Right lung (tissue), 5 donors: ENCODE measurements around the gene DAND5. TPM values are rescaled to one million over a fixed set of nuclear protein-coding genes. Genes with fewer than 3 reads are reported as not detected.

Experiments used
- DNase-seq, 2 donors: peaks; one replicate each; pipeline ENCODE4 v3.0.0-alpha.2; 2013
- polyA plus RNA-seq, 5 donors: library from polyadenylated mRNA; unstranded; fragments of 120-200 nt; gene quantifications; one replicate each; pipeline versions ENCODE4 v1.2.1 to v1.2.3, GENCODE V29; 2013; ENCODE audit warnings: inconsistent platforms in 1 of 5, low replicate concordance in 1 of 5; ENCODE audit not compliant: insufficient read length in 5 of 5, insufficient read depth in 1 of 5

DAND5 gene
- polyA plus RNA-seq, 5 donors: 0.21 to 0.57 (median 0.26) TPM

DNA sequence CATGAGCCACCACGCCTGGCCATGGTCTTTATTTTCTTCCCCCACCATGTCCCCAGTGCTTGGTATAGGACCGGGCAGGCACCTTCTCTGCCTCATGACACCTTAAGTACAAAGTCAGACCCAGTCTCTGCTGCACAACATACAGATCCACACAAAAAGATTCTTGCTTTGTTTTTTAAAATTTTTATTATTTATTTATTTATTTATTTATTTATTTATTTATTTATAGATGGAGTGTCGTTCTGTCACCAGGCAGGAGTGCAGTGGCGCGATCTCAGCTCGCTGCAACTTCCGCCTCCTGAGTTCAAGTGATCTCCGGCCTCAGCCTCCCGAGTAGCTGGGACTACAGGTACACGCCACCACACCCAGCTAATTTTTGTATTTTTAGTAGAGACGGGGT is 23.4 kb downstream of the DAND5 start:
- no peak for DNase-seq

DNA sequence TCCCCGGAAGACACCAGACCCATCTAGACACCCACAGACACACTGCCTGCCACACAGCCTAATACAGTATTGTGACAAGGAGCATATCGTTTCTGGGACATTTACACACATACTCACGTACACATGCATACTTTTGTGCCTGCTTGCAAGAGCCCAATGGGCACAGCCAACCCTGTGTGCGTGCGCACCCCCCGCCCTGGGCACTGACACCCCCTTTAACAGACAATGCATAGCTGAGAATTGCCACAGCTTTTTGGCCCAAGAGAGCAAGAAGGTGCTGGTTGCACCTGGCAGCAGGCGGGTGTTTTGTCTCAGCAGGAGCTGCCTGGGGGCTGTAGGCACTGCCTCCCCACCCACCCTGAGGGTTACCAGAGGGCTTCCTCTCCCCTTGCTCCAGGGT is 24.2 kb downstream of the DAND5 start:
- DNase-seq: no peak

DNA sequence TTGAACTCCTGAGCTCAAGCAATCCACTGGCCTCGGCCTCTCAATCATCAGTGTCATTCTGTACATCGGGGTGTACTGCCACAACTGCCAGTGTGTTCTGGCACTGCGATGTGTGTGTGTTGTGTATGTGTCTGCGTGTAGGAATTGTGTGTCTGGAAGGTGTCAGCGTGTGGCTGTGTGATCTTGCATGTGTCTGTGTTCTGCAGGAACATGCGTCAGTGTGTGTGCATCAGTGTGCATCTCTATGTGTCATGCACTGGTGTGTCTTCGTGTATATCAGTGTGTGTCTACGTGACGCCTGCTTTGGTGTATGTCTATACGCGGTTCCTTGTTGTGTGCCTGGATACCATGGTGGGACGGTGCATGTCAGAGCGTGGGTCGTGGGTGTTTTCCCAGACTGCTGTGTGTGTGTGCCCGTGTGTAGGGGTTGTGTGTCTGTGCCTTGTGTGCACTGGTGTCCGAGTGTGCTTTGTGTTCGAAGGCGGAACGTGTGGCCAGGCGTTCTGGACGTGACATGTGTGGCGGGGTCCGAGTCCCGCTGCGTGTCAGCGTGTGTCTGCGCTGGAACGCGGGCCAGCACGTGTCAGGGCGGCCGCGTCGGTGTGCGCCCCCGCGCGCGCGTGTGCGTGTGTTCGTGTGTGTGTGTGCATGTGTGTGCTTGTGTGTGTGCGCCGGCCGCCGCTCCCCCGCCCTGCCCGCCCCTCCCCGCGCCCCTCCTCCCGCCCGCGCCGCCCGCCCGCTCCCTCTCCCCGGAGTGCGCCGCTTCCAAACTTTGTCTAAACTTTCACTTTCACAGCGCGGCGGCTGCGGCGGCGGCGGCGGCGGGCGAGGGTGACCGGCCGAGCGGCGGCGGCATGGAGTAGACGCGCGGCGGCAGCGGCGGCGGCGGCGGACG is 25.6 kb downstream of the DAND5 start, which contains the start of gene NFIX:
Gene NFIX (plus strand): TSS at position 775 of the 895 bp plus-strand sequence. CDS start 363 bp downstream, outside the sequence.
- DNase-seq: peak in 1 of 2 donors; percentile 55

DNA sequence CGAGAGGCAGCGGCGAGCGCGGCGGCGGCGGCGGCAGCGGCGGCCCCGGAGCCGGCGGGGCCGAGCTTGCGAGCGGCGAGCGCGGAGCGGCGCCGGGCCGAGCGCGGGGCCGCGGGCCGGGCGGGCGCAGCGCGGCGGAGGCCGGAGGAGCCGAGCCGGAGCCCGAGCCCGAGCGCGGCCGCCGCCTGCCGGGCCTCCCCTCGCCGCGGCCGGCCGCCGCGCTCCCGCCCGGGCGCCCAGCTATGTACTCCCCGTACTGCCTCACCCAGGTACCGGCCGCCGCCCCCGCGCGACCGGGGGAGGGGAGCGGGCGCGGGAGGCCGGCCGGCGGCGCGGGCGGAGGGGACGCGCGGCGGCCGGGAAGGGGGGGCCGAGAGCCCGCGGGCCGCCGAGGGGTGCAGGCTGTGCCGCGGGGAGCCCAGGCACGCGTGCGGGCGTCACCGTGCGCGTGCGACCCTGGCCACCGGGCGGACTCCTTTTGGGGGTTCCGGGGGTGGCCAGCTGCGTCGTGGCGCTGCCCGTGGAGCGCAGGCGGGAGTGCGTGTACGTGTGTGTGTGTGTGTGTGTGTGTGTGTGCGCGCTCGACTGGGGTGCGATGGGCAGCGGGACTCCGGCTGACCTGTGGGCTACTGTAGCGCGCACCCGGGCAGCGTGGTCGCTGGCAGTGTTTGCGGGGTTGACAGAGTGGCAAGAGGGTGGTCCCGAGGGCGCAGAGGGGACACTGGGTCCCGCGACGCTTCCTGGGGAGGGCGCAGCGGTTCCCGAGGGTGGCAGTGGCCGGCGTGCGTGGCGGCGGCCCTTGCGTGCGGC is 26.4 kb downstream of the DAND5 start:
- peak in 1 of 2 donors; percentile 57 for DNase-seq

DNA sequence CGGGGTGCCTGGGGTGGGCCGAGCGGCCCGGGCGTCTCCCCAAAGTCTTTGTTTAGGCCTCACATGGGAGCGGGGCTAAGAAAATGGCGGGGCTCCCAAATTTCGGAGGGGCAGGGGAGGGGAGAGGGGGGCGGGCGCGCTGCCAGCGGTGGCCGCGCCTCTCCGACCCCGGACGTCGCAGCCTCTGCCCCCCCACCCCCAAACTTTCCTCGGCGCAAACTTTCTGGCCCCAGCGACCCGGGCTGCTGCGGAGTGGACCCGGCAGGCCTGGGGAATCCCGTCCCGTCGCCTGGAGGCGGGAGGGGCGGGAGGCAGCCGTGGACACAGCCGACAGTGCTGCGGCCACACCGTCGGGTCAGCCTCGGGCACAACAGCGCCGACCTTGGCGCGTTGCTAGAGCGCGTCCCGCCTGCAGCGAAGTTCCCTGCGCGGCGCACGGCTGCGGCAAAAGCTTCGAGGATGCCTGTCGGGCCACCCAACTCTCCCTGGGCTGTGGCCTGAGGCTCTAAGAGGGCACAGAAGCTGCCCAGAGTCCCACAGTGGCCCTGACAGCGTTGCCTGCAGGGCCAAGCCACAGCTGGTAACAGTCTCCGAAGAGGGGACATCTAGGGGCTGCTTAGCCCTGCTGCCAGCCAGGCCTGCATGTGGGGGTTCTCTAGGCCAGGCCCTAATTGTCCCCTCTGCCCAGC is 27.2 kb downstream of the DAND5 start:
- no peak for DNase-seq

DNA sequence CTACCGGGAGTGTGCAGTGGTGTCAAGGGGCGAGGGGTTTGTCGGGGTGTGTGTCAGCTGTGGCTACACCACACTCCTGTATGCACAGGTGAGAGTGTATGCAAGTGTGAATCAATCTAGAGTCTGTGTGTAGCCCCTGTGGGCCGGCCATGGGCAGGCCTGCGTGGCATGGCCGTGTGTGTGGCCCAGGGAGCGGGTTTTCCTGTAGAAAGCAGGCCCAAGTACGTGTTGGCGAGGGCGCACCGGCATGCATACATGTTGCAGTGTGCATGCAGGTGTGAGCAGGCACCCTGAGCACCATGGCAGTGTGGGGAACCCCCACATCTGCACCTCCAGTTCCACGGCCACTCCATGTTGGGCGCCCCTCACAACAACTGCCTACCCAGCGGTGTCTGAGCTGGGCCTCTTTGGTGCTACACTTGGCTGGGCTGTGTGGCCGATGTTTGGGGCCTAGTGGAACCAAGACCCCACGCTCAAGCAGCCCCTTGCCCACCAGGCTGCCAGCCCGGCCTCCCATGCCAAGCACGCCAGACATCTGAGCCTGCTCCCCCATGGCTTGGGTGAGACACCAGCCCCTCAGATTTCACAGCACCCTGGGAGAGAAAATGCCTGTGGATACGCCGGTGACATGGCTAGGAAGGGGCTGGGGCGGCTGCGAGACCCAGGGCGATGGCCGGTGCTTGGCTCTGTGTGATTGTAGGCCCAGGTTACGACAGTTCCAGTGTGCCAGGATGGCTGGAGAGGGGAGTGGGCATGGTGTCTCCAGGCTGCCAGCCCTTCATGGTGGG is 28.0 kb downstream of the DAND5 start:
- no peak for DNase-seq

DNA sequence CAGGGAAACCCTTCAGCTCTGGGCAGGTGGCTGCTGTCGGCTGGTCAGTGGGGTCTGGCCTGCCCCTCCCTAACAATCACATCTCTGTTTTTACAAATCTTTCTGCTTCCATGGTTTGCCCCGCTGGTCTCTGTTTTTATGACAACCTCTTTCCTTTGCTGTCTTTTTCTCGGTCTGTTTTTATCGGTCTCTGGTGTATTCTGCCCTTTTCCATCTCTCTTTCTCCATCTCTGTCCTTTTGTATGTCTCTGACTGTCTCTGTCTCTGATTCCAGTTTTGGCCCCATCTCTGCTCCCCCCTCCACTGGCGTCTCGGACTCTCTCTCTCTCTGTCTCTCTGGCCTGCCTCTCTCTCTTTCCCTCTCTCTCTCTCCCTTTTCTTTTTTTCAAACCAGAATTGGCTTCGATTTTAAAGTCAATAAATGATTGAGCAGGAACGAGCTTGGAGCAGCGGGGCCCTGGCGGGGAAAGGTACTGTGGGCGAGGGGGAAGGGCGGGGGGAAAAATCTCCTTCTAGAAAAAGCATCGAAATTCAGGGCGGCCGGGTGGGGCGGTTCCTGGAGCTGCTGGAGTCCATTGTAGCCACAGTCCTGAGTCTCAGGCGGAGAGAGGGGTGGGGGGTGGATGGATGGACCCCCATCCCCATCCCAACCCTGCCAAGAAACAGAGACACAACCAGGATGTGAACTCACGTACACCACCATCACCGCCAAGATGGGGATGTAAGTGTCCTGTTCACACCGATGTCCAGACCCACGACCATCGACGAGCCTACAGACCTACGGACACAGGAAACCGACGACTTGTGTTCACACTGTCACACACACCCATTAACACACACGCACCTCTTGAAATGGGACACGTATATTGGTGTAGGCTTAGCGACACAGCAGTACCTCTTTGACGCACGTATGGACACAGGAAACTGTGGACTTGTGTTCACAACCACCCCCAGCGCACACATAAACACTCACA is 28.9 kb downstream of the DAND5 start:
- DNase-seq: no peak

DNA sequence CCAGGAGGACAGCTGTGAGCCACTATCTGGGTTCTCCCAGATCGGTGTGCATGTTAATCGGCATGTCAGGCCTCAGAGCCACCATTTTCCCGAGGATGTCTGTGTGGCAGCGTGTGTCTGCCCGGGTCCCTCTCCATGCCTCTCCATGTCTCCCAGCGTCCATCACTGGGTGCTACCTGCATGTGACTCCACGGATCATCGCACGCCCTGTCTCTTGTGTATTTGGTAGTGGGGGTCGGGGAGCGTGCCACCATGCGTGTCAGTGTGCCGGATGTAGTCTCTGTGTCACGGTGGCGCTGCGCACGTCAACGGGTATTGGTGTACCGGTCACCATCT is 31.8 kb downstream of the DAND5 start:
- DNase-seq: no peak

DNA sequence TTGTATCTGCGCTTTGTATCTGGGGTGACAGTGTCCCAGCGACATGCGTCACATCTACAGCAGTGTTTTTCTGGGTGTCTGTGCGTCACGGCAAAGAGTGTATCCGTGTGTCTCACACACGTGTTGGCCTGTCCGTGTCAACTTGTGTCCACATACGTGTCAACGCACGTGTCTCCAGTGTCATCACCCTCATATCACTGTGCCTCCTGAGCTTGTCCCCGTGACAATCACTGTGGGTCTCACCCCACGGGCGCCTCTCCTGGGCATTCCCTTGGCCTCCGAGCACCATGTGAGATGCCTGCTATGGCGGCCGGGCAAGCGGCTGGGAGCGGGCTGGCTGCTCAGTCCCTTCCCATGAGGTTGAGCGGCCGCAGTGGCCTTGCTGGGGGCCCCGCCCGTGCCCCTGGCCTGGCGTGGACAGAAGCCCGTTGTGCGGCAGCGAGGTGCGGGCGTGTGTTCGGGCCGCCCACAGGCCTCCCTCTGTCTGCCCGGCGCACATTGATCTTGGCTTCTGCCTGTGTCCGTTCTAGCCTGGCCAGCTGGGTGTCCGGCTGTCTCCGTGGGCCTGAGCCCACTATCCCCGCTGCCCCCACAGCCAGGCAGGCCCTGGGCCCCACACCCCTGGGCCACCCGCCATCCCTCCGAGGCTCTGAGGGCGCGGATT is 32.3 kb downstream of the DAND5 start:
- DNase-seq: no peak

DNA sequence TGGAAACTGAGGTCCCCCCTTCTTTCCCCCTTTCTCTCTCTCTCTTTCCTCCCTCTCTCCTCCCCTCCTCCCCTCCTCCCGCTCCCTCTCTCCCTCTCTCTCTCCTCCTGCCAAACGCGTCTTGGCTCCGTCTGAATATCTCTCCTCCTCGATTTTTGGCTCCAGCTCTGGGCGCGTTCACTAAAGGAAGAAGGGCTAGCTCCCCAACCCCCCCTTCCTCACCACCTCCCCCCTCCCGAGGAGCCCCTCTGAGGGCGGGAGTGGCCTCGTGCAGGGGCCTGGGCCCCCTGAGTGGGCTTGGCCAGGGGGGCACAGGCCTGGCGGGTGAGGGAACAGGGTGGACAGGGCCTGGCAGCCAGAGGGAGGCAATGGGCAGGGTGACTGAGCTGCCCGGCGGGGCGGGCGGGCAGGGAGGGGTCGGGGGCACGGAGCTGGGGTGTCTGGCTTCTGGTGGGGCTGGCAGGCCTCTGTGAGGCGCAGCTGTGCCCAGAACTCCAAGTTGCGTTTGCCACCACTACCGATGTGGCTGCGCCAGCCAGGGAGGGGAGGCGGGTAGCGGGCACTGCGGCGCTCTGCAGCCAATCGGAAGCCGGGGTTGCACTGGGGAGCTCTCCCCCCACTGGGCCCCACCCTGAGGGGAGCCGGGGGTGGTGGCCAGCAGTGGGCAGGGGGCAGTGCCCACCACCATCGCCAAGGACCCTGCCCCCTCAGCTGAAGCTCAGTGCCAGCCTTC is 33.0 kb downstream of the DAND5 start:
- peak; percentile 88 to 92 for DNase-seq

DNA sequence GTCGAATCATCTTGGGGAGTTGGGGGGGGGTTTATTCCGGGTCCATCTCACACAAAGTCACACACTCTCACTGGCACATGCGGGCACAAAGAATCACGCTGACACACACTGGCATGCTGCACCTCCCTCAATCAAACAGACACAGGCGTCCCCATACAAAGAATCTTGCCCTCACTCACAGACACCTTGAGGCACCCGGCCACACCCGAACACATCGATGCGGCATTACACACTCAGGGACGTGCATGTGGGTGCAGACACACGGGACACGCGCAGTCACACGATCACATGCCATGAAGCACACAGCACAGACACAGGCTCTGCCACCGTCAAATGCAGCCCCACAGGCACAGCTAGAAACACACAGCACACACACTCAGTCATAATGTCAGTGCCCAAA is 33.7 kb downstream of the DAND5 start:
- no peak for DNase-seq

DNA sequence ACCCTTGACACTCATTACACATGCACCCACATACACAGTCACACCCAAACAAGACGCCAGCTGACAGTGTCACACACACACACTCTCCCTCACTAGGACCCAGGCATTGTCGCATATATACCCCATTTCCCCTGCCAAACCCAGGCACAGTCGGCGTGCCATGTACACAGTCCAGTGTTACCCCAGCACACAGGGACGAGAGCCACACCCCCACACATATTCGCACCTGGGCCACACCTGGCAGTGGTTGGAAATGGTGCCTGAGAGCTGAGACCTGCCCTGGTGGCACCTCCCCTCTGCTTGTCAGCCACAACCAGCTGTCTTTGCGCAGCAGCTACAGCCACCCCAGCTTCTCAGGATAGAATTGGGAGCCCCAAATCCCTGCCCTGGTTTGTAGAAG is 34.9 kb downstream of the DAND5 start:
- DNase-seq: no peak

DNA sequence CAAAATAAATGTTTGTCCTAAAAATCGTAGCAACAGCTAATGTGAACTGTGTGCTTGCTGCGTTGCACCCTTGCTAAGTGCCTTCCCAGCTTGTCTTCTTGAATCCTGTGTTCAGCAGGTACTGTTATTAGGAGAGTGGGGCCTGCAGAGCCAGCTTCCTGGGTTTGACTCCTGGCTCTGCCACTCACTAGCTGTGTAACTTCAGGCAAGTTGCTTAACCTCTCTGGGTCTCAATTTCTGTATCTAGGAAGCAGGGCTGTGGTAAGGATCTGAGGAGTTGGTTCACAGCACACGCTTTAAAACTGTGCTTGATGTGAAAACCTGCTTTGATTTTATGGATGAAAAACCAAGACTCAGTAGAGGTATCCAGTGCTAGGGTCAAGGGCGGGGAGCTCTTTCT is 35.9 kb downstream of the DAND5 start:
- no peak for DNase-seq

DNA sequence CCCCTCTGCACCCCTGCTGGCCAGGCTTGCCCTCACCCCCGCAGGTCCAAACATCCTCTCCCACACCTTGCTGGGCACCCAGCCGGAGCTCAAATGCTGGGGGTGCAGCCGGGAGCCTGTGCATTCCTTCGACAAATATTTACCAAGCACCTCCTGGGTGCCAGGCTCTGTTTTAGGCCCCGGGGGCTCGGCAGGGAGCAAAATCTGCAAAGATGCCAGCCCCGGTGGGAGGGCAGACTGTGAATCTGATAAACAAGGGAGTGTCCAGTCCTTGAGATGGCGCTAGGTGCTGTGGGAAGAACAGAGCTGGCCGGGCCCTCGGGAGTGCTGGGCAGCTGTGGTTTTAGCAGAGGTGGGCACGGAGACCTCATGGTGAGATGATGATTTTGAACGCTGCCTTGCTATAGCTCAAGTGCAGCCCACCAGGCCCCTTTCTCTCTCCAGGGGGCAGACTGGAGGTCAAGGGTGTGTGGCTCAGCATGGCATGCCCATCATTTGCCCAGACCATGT is 36.5 kb downstream of the DAND5 start:
- no peak for DNase-seq

DNA sequence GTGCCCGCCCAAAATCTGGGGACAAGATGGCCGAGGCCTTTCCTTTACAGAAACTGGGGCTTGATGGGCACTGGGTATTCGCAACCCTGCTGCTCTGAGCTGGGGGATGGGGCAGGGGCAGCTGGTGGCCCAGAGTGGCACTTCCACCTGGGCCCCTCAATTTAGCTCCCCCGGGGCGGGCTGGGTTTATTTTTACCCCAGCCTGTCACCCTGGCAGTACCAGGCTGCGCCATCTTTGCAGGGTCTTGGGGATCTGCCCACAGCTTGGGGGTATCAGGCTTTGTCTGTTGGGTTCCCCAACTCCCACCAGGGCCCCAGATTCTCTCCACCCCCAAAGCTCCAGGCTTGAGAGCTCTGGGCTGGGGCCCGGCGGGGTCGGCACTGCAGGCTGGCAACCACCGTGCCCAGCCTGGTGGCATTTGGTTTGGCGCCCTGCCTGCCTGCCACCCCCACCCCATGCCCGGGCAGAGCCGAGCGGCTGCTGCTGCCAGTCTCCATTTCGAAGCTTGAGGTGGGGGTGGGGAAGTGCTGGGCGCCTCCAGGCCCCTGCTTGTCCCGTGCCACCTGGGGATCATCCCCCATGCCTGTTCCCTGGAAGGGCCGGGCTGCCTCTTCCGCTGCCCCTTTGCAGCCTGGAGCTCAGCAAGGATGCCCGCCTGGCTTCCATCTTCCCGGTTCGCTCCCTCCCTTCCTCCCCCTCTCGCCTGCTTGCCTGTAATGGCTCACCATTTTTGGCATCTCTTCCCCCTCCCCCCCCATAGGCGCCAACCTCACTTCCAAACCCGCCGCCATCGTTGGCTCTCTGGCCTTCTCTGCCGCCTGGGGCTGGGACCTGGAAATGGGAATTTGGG is 37.3 kb downstream of the DAND5 start:
- DNase-seq: no peak

DNA sequence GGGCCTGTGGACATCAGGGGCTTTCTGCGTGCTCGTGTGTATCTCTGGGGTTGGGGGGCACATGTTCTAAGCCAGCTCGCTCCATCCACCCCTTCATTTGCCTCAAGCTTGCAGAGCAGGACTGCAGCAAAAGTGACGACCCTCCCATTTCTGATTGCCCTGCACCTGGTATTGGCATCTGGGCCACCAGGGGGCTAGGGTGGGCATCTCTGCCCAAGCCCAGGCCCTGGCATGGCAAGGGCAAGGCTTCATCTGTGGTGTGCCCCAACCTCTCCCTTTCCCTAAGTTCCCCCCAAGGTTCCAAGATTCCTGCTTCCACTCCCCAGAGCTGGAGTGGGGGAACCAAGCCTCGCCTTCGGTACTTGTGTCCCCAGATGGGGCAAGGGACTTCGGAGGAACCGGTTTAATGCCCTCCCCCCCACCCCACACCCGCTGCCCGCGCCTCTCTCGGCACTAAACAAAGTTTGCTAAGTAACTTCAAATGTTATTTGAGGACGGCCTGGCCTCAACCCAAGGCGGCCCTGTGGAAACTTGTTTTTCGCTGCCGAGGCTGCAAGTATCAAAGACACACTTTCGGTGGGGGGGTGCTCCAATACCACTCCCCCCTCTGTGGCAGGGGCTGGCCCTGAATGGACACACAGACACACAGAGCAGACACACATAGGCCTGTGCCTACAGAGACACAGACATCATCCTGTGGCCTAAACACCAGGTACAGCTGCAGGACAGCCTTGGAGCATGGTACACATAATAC is 38.1 kb downstream of the DAND5 start:
- peak; percentile 83 to 84 for DNase-seq
